HFFc6 (cell line): Measurements from ENCODE around the gene UFSP2. TPM values are rescaled to one million over a fixed set of nuclear protein-coding genes. Genes with fewer than 3 reads are reported as not detected.

ENCODE experiments used
- DNase-seq: peaks from one replicate; pipeline ENCODE4 v3.0.0-alpha.2; 2018
- H3K27ac Mint-ChIP-seq: 2 replicates; pipeline ENCODE4 v1.8.0; 2020; ENCODE audit warnings: mild to moderate bottlenecking, mixed read lengths
- H3K27me3 Mint-ChIP-seq: 2 replicates; pipeline ENCODE4 v1.8.0; 2021; ENCODE audit warnings: mild to moderate bottlenecking, moderate library complexity, mixed read lengths; ENCODE audit not compliant: insufficient read depth
- H3K36me3 Mint-ChIP-seq: 2 replicates; pipeline ENCODE4 v1.8.0; 2021; ENCODE audit warnings: low read depth, mixed read lengths
- H3K4me1 Mint-ChIP-seq: 2 replicates; pipeline ENCODE4 v1.8.0; 2020; ENCODE audit warnings: low read depth, mixed read lengths
- H3K4me3 Mint-ChIP-seq: 2 replicates; pipeline ENCODE4 v1.8.0; 2020; ENCODE audit warnings: mild to moderate bottlenecking, moderate library complexity, mixed read lengths
- H3K9me3 Mint-ChIP-seq: 2 replicates; pipeline ENCODE4 v1.8.0; 2020; ENCODE audit warnings: mild to moderate bottlenecking, mixed read lengths
- total RNA-seq, 6 experiments: library from RNA; stranded (reverse); fragmentation: NEBNext Ultra II Directional; extraction: Animal tissue kit (Norgen Biotek cat#: 25700); gene quantifications; 2 replicates in 1 of 6; 3 replicates in 5 of 6; pipeline ENCODE4 v1.2.3, GENCODE V29; 2021
- TF ChIP-seq, protein P1 (sequence below): fragments of 200-600 bp; sonication (generic); IDR thresholded peaks from 2 replicates; pipeline ENCODE4 v1.5.0; 2021; ENCODE audit warnings: antibody characterized with exemption, mild to moderate bottlenecking

The UFSP2 gene
- total RNA-seq, 6 experiments from 2014 or later, result 23.1 to 35.6 (median 32.5) TPM

DNA sequence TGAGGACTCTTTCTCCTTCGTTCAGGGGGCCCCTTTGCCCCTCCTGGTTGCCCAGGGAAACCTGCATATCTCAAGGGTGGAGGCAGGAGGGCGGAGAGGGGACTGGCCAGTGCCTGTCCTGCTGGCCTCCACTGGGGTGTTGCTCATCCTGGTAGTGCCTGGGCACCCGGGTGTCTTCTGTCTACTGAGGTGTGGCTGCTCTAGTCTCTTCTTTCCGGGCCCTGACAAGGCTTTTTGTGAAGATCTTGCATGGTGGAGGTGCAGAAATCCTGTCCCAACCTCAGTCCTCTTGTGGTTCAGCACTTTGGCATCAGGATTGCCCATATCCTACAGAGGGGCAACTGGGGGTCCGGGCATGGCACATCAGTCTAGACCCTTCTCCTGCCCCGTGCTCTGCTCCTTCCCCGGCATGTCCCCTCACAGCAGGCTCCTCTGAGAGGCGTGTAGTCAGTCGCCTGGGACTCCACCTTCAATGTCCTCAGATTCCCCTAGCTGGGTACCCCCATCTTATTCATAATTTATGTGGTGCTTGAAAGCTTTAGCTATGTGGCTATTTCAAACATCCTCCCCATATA is 43.9 kb upstream of the UFSP2 start:
- TF ChIP-seq, protein P1, sequence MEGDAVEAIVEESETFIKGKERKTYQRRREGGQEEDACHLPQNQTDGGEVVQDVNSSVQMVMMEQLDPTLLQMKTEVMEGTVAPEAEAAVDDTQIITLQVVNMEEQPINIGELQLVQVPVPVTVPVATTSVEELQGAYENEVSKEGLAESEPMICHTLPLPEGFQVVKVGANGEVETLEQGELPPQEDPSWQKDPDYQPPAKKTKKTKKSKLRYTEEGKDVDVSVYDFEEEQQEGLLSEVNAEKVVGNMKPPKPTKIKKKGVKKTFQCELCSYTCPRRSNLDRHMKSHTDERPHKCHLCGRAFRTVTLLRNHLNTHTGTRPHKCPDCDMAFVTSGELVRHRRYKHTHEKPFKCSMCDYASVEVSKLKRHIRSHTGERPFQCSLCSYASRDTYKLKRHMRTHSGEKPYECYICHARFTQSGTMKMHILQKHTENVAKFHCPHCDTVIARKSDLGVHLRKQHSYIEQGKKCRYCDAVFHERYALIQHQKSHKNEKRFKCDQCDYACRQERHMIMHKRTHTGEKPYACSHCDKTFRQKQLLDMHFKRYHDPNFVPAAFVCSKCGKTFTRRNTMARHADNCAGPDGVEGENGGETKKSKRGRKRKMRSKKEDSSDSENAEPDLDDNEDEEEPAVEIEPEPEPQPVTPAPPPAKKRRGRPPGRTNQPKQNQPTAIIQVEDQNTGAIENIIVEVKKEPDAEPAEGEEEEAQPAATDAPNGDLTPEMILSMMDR, result no peak
- peaks cover 40% of the 10 kb centered on the region for H3K27me3 Mint-ChIP-seq
- H3K27ac Mint-ChIP-seq, result no peak overlapping the region
- no peak overlapping the region for H3K4me3 Mint-ChIP-seq
- H3K4me1 Mint-ChIP-seq, result 0 out of 2 replicates have a peak, but pooled peaks cover 6% of the 10 kb centered on the region
- DNase-seq, result no peak
- no peaks in the 10 kb centered on the region for H3K9me3 Mint-ChIP-seq
- H3K36me3 Mint-ChIP-seq, result no peaks in the 10 kb centered on the region

DNA sequence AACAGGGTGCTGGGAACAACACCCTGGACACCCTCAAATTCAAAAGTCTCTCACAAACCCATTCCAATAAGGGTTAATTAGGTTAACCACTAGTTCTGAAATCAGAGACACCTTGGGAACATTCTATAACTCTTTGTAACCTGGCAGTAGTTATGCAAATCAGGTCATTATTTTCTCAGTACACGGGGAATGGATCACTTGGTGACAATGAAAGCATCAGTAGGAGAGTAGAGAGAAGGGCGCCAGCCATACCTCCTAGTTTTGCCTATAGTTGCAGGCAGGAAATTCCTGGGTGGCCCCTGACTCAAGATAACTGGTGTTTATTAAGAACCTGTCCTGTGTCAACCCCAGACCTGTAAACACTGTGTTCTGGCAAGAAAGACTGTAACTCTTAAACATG is 43.2 kb upstream of the UFSP2 start:
- Mint-ChIP-seq H3K27ac (no peak overlapping the region), H3K27me3 (peaks cover 42% of the 10 kb centered on the region), H3K4me1 (0 out of 2 replicates have a peak, but pooled peaks cover 6% of the 10 kb centered on the region), H3K4me3 (no peak overlapping the region), H3K36me3 (no peaks in the 10 kb centered on the region), H3K9me3 (no peaks in the 10 kb centered on the region)
- no peak for DNase-seq
- TF ChIP-seq, protein P1, result no peak

GRCh38 chr4:185467991-185468390 is 42.2 kb upstream of the UFSP2 start:
- TF ChIP-seq, protein P1, result no peak
- H3K36me3 Mint-ChIP-seq, result no peaks in the 10 kb centered on the region
- DNase-seq, result no peak
- H3K9me3 Mint-ChIP-seq, result no peaks in the 10 kb centered on the region
- H3K4me1 Mint-ChIP-seq, result 0 out of 2 replicates have a peak, but pooled peaks cover 6% of the 10 kb centered on the region
- H3K27ac Mint-ChIP-seq, result no peak overlapping the region
- no peak overlapping the region for H3K4me3 Mint-ChIP-seq
- peaks cover 46% of the 10 kb centered on the region for H3K27me3 Mint-ChIP-seq

DNA sequence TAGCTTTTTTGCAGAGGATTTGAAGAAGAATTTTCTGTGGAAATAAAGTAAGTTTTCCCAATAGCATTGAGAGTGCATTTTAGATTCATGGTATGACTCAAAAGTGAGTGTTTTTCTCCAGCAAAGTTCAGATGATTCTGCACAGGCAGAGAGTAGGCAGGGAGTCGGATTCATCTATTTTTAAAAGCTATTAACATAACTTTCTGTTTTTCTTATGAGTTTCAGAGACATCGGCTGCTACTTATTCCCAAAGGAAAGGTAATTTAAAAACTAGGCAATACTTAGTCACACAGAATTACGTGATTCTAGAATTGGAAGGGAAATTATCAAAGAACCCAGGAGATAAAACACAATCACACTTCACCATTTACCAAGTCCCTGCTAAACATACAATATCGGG is 41.3 kb upstream of the UFSP2 start:
- no peaks in the 10 kb centered on the region for H3K36me3 Mint-ChIP-seq
- 0 out of 2 replicates have a peak, but pooled peaks cover 6% of the 10 kb centered on the region for H3K4me1 Mint-ChIP-seq
- H3K9me3 Mint-ChIP-seq, result no peaks in the 10 kb centered on the region
- no peak overlapping the region for H3K4me3 Mint-ChIP-seq
- DNase-seq, result no peak
- TF ChIP-seq, protein P1, result no peak
- H3K27me3 Mint-ChIP-seq, result peaks cover 47% of the 10 kb centered on the region
- no peak overlapping the region for H3K27ac Mint-ChIP-seq

DNA sequence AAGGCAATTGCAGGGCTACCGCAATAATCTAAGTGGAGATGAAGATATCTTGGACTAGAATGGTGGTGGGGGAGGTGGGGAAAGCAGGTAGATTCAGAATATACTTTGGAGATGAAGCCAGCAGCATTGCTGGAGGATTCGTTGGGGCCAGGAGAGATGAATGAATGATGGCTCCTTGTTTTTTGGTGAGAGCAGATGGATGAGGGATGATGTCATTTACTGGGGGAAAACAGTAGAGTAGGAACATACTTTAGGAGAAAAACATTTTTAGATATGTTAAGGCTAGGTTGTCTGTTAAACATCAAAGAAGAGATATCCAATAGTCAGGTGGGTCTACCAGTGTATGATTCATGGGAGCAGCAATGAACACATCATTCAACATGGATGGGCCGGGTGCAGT is 39.9 kb upstream of the UFSP2 start:
- Mint-ChIP-seq H3K27ac (no peak overlapping the region), H3K9me3 (no peaks in the 10 kb centered on the region), H3K27me3 (peaks cover 56% of the 10 kb centered on the region), H3K4me1 (0 out of 2 replicates have a peak, but pooled peaks cover 5% of the 10 kb centered on the region), H3K4me3 (no peak overlapping the region), H3K36me3 (no peaks in the 10 kb centered on the region)
- TF ChIP-seq, protein P1, result no peak
- DNase-seq, result no peak
